Breast epithelium (tissue), 3 donors: ENCODE measurements around the gene CHST7.

Source experiments
- CTCF ChIP-seq, 3 donors: fragments of 450-650 bp; IDR thresholded peaks; one replicate each; pipeline ENCODE4 v1.5.1; 2016 to 2017; ENCODE audit warnings: antibody characterized with exemption in 3 of 3, mild to moderate bottlenecking in 3 of 3, moderate library complexity in 3 of 3
- POLR2A ChIP-seq: fragments of 450-650 bp; IDR thresholded peaks from one replicate; pipeline ENCODE4 v1.6.1; 2016; ENCODE audit warnings: antibody characterized with exemption, mild to moderate bottlenecking, moderate library complexity

GRCh38 chrX:46599051-46599560 is 25.5 kb downstream of the CHST7 start:
- TF ChIP-seq CTCF (IDR thresholded peaks at IDR 0.05) (no peak), POLR2A (no peak)
